Ammon's horn (tissue), 1 donor: ENCODE measurements around the gene BCAR1.
"Not testable (repeated sequence)": the region's sequence is repeated elsewhere in the genome, so short reads cannot be mapped to it uniquely, and the experiment has no call there.

Experiments used
- DNase-seq: peaks from one replicate; pipeline ENCODE4 v3.0.0-alpha.2; 2016; ENCODE audit warnings: low spot score

Gene BCAR1

DNA sequence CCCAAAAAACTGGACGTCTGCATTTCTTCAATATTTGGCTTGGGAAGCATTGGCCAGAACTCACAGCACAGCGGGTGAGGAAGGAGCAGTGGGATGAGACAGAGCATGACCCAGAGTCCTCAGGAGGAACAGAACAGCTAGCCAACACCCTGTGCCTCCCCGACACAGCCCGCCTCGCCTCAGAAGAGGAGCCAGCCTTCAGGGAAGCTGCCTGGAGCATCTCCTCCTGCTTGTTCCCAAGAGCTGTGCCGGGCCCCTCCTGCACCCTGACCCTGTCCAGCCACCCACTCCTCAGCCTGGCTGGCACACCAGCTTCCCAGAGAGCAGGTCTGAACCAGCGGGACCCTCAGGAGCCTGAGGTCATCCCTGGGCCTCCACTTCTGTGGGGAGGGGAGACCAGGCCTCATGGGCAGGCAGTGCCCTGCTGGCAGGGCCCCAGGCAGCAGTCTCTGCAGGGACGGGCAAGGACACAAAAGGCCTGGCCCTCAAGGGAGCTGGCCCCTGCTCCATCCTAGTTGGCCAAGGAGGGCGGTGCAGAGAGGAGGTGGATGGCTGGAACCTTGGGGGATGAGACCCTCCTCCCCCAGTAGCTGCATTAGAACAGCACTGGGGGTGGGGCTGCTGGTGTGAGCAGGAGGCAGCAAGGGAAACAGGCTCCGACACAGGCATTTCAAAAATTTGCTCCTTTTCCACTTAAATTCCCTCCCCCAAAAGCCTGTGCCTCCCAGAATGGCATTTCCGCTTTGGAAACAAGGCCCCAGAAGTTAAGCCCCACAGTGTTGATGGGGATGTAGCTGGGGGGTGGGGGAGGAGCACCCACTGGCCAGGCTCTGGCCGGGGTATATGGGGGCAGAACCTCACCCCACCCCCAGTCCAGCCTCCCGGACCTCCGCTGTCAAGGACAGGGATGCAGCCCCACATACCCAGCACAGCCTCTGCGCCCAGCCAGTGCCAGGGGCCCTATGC, 1.8 kb upstream of the BCAR1 start:
- no peak for DNase-seq

GRCh38 chr16:75252049-75252864, 833 bp upstream of the BCAR1 start:
- DNase-seq: no peak

DNA sequence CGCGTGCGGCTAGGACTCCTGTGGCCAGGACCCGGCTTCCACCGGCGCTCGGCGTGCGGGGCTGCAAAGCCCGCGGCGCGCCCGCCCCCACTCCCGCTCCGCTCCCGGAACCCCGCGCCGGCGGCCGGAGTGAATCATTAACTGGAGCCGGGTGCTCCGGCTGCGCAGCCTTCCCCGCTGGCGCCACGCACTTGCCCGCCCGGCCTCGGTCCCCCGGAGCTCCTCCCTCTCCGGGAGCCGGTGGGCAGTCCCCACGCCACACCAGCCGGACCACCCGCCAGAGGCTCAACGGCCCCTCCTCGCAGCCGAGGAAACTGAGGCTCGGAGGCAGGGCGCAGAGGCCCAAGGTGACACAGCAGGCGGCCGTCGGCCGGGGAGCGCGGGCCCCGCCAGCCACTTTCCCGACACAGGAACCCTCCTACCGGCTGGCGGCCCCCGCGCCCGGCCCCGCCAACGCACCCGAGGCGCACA, 580 bp downstream of the BCAR1 start:
- no peak for DNase-seq

GRCh38 chr16:75250089-75250808, 1.2 kb downstream of the BCAR1 start:
- DNase-seq: no peak

GRCh38 chr16:75249441-75249840, 2.0 kb downstream of the BCAR1 start:
- no peak for DNase-seq

GRCh38 chr16:75248536-75249380, 2.7 kb downstream of the BCAR1 start:
- DNase-seq: no peak

- DNase-seq: peak; percentile 88
Measured at GRCh38 chr16:75248142-75248535, 3.3 kb downstream of the BCAR1 start.

GRCh38 chr16:75247249-75247648, 4.2 kb downstream of the BCAR1 start:
- peak; percentile 92 for DNase-seq

GRCh38 chr16:75246504-75247205, 4.8 kb downstream of the BCAR1 start:
- no peak for DNase-seq

DNA sequence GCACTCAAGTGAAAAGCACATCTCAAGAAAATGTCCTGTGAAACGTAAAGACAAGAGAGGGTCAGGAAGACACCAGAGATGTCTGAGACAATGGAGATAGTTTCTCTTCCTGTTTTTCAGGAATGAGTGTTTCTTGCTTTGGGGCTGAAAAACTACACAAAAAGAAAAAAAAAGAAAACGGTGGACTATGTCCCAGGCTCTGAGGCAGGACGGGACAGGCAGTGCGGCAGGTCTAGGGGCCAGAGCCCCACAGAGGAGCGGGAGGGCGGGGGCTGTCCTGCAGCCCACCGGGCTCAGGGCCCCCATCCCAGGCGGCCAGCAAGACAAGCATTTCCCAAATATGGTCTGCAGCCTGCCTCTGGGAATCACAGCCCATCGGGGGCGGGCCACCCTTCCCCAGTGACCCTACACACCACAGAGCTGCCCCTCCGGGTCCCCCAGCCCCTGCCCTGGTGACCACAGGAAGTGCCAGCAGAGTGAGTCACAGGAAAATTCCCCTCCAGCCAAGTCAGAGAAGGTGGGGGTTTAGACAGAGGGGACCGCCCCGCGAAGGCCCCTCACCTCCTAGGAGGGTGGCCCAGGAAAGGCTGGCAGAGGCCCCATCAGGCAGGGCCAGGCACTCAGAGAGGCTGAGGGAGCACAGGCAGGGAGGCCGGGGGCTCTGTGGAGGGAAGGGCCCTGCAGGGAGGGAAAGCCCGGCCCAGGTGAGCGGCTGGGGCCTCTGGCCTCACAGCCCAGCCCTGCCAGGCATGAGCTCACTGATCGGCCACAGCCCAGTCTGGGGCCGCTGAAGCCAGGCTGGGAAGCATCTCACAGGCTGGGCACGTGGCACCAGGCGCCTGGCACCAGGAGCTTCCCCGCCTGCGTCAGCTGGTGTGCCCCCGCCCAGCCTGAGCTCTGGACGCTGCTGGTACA, 6.3 kb downstream of the BCAR1 start:
- peak; percentile 98 for DNase-seq

DNA sequence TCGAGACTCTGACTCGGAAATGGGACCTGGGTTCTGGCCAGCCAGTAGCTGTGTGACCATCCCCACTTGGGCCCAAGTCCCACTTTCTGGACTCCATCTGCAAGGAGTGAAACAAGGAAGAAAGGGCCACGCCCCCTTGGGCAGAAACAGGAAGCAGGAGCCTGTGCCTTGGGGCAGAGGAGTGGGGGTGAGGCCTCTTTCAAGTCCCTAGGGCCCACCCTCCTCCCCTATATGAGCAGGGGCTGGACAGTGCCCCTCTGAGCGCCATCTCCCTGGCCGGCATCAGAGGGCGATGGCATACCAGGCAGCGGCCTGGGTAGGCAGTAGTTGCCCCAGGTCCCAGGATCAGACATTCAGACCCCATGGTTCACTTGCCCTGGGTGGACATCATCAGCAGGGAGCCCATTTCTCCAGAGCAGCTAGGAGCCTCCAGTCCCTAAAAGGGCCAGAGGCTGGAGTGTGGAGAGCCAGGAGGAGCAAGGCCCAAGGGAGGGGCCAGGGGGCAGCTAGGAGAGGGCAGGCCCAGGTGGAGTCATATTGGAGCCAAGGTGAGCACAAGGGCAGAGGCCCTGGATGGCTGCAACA, 7.1 kb downstream of the BCAR1 start:
- DNase-seq: no peak

DNA sequence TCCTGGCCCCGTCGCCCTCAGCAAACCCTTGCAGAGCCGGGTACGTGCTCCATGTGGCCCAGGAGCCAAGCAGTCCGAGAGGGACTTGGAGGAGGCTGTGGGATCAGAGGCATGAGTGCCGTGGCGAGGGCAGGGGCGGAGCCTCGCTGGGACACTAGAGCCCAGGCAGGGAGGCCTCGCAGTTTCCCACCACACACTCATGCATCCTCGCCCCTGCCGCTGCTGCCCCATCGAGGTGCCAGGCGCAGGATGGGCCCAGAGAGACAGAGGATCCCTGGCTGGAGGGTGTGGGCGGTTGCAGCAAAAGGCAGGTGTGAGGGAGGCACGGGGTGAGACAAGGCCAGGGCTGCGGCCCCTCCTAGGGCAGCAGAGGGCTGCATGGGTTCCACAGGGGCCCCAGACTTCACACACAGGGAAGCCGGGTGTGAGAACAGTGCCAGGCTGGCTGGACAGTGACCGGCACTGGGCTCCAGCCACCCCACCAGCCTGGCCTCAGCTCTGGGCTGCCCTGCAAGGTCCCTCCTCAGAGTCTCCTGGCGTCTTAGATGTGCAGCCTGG, 7.7 kb downstream of the BCAR1 start:
- no peak for DNase-seq

DNA sequence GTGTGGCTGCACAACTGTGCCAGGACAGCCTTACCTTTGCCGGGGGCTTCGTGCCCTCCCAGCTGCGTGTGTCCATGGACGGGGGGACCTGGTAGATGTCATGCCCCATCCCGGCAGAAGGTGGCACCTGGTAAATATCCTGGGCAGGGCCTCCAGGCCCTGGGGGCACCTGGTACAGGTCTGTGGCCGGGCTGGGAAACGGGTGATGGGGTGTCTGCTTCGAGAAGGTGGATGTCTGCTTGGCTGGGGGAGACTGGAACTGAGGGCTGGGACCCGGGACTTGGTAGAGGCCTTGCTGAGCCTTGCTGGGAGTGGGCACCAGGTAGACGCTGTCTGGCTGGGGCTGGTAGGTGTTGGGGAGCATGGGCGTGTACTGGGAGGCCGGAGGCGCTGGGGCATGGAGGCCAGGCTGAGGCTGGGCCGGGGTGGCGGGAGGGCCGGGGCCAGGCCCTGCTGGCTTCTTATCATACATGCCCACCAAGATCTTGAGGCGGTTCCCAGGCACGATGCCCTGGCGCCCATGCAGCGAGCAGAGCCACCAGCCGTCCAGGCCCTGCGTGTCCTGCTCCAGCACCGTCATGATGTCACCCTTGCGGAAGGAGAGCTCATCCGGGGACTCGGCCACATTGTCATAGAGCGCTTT, 8.9 kb downstream of the BCAR1 start:
- not testable (repeated sequence) for DNase-seq

DNA sequence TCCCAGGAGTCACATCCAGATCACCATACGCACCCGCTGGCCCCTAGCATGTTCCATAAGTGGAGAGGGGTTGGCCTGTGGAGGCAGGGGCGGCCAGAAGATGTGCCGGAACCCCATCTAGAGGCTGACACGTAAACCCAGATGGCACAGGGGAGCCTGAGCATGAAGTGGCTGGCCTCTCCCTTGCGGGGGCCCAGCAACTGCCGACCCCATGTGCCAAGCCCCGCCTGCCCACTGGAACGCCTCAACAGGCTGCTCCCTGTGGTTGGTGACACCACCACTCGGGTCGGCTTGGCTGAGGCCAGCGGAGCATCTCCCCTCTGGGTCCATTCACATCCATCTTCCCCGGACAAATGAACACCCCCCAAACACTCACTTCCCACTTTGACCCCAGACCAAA, 9.5 kb downstream of the BCAR1 start:
- no peak for DNase-seq

GRCh38 chr16:75241412-75241811, 10.0 kb downstream of the BCAR1 start:
- no peak for DNase-seq

DNA sequence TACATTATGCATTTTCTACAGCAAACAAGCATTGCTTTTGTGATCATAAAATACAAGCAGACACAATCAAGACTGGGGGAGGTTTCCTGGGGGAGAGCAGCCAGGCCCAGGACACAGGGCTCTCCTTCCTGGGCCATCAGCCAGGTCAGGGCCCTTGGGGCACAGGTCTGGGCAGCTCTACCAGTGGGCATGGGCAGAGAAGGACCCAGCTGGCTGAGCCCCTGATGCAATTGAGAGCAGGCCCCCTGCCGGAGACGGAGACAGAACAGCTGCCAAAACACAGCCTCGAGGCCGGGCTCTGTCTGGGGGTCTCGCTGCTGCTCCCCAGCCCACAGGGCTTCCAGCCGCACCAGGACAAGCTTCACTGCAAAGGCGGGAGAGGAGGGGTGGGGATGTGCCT, 10.8 kb downstream of the BCAR1 start:
- DNase-seq: not testable (repeated sequence)

GRCh38 chr16:75239542-75240122, 11.8 kb downstream of the BCAR1 start:
- no peak for DNase-seq
